HepG2 (cell line): ENCODE results near the gene WNK1.

Experiments
- CTCF ChIP-seq: sonication (generic); formaldehyde crosslinking; IDR thresholded peaks from 2 replicates; pipeline ENCODE4 v1.5.0; 2020; ENCODE audit warnings: mild to moderate bottlenecking, missing genetic modification reagents, moderate library complexity
- ESRRA ChIP-seq: sonication (generic); formaldehyde crosslinking; IDR thresholded peaks from 2 replicates; pipeline ENCODE4 v1.5.1; 2020; ENCODE audit warnings: mild to moderate bottlenecking, low read depth, missing genetic modification reagents
- EZH2 ChIP-seq: conservative IDR thresholded peaks from 2 replicates; pipeline ENCODE4 v1.6.1; 2012; ENCODE audit warnings: mild to moderate bottlenecking, low read depth, low read length, moderate library complexity
- GABPA ChIP-seq, 2 experiments: IDR thresholded peaks; 2 replicates each; pipeline ENCODE4 v1.6.1; 2011 to 2016; ENCODE audit warnings: low read depth in 2 of 2, low read length in 1 of 2, missing biosample characterization in 1 of 2, missing genetic modification characterization in 1 of 2
- PHF5A ChIP-seq: IDR thresholded peaks from one replicate; pipeline ENCODE4 v1.6.1; 2018; ENCODE audit warnings: low read depth, missing genetic modification reagents; ENCODE audit not compliant: unreplicated experiment
- TBP ChIP-seq: sonication (generic); formaldehyde crosslinking; IDR thresholded peaks from 2 replicates; pipeline ENCODE4 v1.5.0; 2020; ENCODE audit warnings: missing genetic modification reagents

GRCh38 chr12:851913-852312 is 99.5 kb downstream of the WNK1 start:
- no peak for TF ChIP-seq TBP
- TF ChIP-seq GABPA (IDR thresholded peaks at IDR 0.05; ENCODE audit: low read depth, low read length), result no peak
- TF ChIP-seq GABPA (CRISPR knock-in tag; IDR thresholded peaks at IDR 0.05; ENCODE audit: low read depth), result no peak
- TF ChIP-seq PHF5A (CRISPR knock-in tag), result no peak
- no peak for TF ChIP-seq CTCF
- no peak for TF ChIP-seq EZH2
- no peak for TF ChIP-seq ESRRA (CRISPR knock-in tag)
